GM12892 (cell line): ENCODE results near the gene STAT6.

Experiments used
- POLR2A ChIP-seq: IDR thresholded peaks from 2 replicates; pipeline ENCODE4 v1.6.1; 2011; ENCODE audit warnings: low read depth, low read length, control low read depth
- POLR2AphosphoS5 ChIP-seq: IDR thresholded peaks from 2 replicates; pipeline ENCODE4 v1.6.1; 2011; ENCODE audit warnings: low read depth, low read length, control low read depth
- TAF1 ChIP-seq: IDR thresholded peaks from 2 replicates; pipeline ENCODE4 v1.6.1; 2011; ENCODE audit warnings: low read depth, mild to moderate bottlenecking, control low read depth, low read length, borderline replicate concordance

DNA sequence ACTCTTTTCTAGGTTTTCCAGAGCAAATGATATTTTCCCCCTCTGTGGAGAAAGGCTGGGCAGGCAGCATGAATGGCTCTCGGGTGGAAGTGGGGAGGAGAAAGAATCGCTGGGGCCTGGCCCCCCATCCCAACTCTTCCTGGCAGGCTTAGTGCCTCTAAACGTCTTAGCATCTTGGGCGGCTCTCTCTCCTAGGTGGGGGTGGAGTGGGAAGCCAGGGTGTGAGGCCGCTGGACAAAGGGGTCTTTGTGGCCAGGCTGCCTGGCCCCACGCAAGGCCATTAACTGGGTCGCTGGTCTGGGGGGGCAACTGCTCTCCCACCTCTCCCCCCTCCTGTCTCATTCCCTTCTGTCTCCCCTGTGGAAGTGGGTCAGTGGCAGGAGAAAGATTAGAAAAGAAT lies 31.6 kb upstream of the STAT6 start:
- TF ChIP-seq POLR2A, result no peak
- TF ChIP-seq TAF1, result no peak
- no peak for TF ChIP-seq POLR2AphosphoS5
